Measurements from ENCODE around the gene PJA2.

Gene PJA2

GRCh38 chr5:109335114-109335513 lies 74.7 kb downstream of the PJA2 start:
- no peak for DNase-seq (ENCODE audit: low read depth)
- no peak overlapping the region for H3K4me3 ChIP-seq (ENCODE audit: control insufficient read depth, low read depth, low read length)
- no peak for TF ChIP-seq CTCF (conservative IDR thresholded peaks at IDR 0.05; ENCODE audit: control insufficient read depth, insufficient read depth, low read depth, low read length)

GRCh38 chr5:109334056-109334455 lies 75.7 kb downstream of the PJA2 start:
- TF ChIP-seq CTCF (conservative IDR thresholded peaks at IDR 0.05; ENCODE audit: control insufficient read depth, insufficient read depth, low read depth, low read length): no peak
- no peak overlapping the region for H3K4me3 ChIP-seq (ENCODE audit: control insufficient read depth, low read depth, low read length)
- no peak for DNase-seq (ENCODE audit: low read depth)

GRCh38 chr5:109329333-109330237 lies 80.2 kb downstream of the PJA2 start:
- no peak overlapping the region for H3K4me3 ChIP-seq (ENCODE audit: control insufficient read depth, low read depth, low read length)
- TF ChIP-seq CTCF (conservative IDR thresholded peaks at IDR 0.05; ENCODE audit: control insufficient read depth, insufficient read depth, low read depth, low read length): no peak
- DNase-seq (ENCODE audit: low read depth): peak; percentile 91

GRCh38 chr5:109328626-109329025 lies 81.1 kb downstream of the PJA2 start:
- H3K4me3 ChIP-seq (ENCODE audit: control insufficient read depth, low read depth, low read length): no peak overlapping the region
- TF ChIP-seq CTCF (conservative IDR thresholded peaks at IDR 0.05; ENCODE audit: control insufficient read depth, insufficient read depth, low read depth, low read length): no peak
- DNase-seq (ENCODE audit: low read depth): peak; percentile 37

- TF ChIP-seq CTCF (conservative IDR thresholded peaks at IDR 0.05; ENCODE audit: control insufficient read depth, insufficient read depth, low read depth, low read length): no peak
- H3K4me3 ChIP-seq (ENCODE audit: control insufficient read depth, low read depth, low read length): no peak overlapping the region
- no peak for DNase-seq (ENCODE audit: low read depth)
These were observed 82.2 kb downstream of the PJA2 start for GRCh38 chr5:109327570-109327969.

- H3K4me3 ChIP-seq (ENCODE audit: control insufficient read depth, low read depth, low read length): no peak overlapping the region
- no peak for DNase-seq (ENCODE audit: low read depth)
- TF ChIP-seq CTCF (conservative IDR thresholded peaks at IDR 0.05; ENCODE audit: control insufficient read depth, insufficient read depth, low read depth, low read length): no peak
These were observed 82.9 kb downstream of the PJA2 start for GRCh38 chr5:109326919-109327318.

All from fibroblast of mammary gland (primary cell).